Stimulated activated memory B cell treated with anti-CD40 and anti-IgM and Interleukin-4, amounts not matched to agents 10 μg/mL and 1 μg/mL and 100 μg/mL, for 72 hours (primary cell): ENCODE measurements around the gene TOPAZ1.

ENCODE experiments used
- ATAC-seq: fragments of 150-1000 bp; cut with Tn5 transposase; 2 replicates; pipeline ENCODE4 v1.10.0; 2021
- H3K27ac Mint-ChIP-seq: one replicate; pipeline ENCODE4 v1.8.0; 2022; ENCODE audit warnings: mild to moderate bottlenecking, mixed read lengths
- H3K27me3 Mint-ChIP-seq: one replicate; pipeline ENCODE4 v1.8.0; 2022; ENCODE audit warnings: mixed read lengths
- H3K36me3 Mint-ChIP-seq: one replicate; pipeline ENCODE4 v1.8.0; 2022; ENCODE audit warnings: mixed read lengths
- H3K4me1 Mint-ChIP-seq: one replicate; pipeline ENCODE4 v1.8.0; 2022; ENCODE audit warnings: mixed read lengths
- H3K4me3 Mint-ChIP-seq: one replicate; pipeline ENCODE4 v1.8.0; 2022; ENCODE audit warnings: mild to moderate bottlenecking, moderate library complexity, mixed read lengths
- H3K9me3 Mint-ChIP-seq: one replicate; pipeline ENCODE4 v1.8.0; 2022; ENCODE audit warnings: mixed read lengths

The TOPAZ1 gene

GRCh38 chr3:44284949-44285348 is 43.3 kb downstream of the TOPAZ1 start:
- H3K27me3 Mint-ChIP-seq: peaks cover 26% of the 10 kb centered on the region
- no peaks in the 10 kb centered on the region for H3K9me3 Mint-ChIP-seq
- ATAC-seq: no peak
- no peaks in the 10 kb centered on the region for H3K36me3 Mint-ChIP-seq
- H3K4me3 Mint-ChIP-seq: no peak overlapping the region
- H3K27ac Mint-ChIP-seq: no peak overlapping the region
- no peaks in the 10 kb centered on the region for H3K4me1 Mint-ChIP-seq

GRCh38 chr3:44289882-44290462 is 48.3 kb downstream of the TOPAZ1 start:
- H3K27ac Mint-ChIP-seq: no peak overlapping the region
- H3K4me3 Mint-ChIP-seq: no peak overlapping the region
- H3K27me3 Mint-ChIP-seq: no peaks in the 10 kb centered on the region
- no peaks in the 10 kb centered on the region for H3K9me3 Mint-ChIP-seq
- no peaks in the 10 kb centered on the region for H3K4me1 Mint-ChIP-seq
- H3K36me3 Mint-ChIP-seq: no peaks in the 10 kb centered on the region
- ATAC-seq: no peak

DNA sequence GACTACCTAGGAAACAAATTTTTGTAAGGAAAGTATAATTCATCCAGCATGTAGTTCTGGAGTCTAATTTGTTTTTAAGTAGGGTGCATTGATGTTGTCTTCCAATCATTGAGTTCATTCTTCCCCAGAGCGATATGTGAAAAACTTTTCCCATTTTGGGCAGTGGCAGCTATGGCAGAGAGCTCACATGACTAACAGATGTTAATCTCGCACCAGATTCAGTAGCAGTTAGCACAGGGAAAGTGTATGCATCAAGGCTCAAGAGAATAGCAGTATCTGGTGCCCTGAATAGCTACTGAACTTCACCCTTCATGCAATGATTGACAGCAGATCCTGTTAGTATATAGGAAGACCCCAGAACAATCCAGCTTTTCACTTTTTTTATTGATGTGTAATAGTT is 50.6 kb downstream of the TOPAZ1 start:
- Mint-ChIP-seq H3K27ac (no peak overlapping the region), H3K4me1 (no peaks in the 10 kb centered on the region), H3K27me3 (peaks cover 14% of the 10 kb centered on the region), H3K4me3 (no peak overlapping the region), H3K36me3 (no peaks in the 10 kb centered on the region), H3K9me3 (no peaks in the 10 kb centered on the region)
- no peak for ATAC-seq

DNA sequence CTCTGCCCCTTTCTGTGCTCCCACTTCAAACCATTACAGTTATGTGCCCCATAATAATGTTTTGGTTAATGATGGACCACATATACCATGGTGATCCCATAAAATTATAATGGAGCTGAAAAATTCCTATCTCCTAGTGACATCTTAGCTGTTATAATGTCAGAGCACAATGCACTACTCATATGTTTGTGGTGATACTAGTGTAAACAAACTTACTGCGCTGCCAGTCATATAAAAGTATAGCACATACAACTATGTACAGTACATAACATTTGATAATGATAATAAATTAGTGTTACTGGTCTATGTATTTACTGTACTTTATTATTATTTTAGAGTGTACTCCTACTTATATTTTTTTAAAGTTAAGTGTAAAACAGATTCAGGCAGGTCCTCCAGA is 51.3 kb downstream of the TOPAZ1 start:
- H3K27ac Mint-ChIP-seq: no peak overlapping the region
- H3K4me3 Mint-ChIP-seq: no peak overlapping the region
- H3K9me3 Mint-ChIP-seq: no peaks in the 10 kb centered on the region
- no peak for ATAC-seq
- H3K4me1 Mint-ChIP-seq: no peaks in the 10 kb centered on the region
- peaks cover 14% of the 10 kb centered on the region for H3K27me3 Mint-ChIP-seq
- no peaks in the 10 kb centered on the region for H3K36me3 Mint-ChIP-seq

- Mint-ChIP-seq H3K4me3 (no peak overlapping the region), H3K36me3 (no peaks in the 10 kb centered on the region)
- no peak for ATAC-seq
Observed at GRCh38 chr3:44297255-44297654, 55.6 kb downstream of the TOPAZ1 start.

GRCh38 chr3:44301746-44302145 is 60.1 kb downstream of the TOPAZ1 start:
- H3K4me3 Mint-ChIP-seq: no peak overlapping the region
- peaks cover 2% of the 10 kb centered on the region for H3K27me3 Mint-ChIP-seq
- H3K36me3 Mint-ChIP-seq: no peaks in the 10 kb centered on the region
- no peaks in the 10 kb centered on the region for H3K9me3 Mint-ChIP-seq
- H3K4me1 Mint-ChIP-seq: no peaks in the 10 kb centered on the region
- no peak overlapping the region for H3K27ac Mint-ChIP-seq
- ATAC-seq: no peak

More at GRCh38 chr3:44297255-44297654, 55.6 kb downstream of the TOPAZ1 start:
- H3K27ac Mint-ChIP-seq: no peak overlapping the region
- no peaks in the 10 kb centered on the region for H3K9me3 Mint-ChIP-seq
- peaks cover 14% of the 10 kb centered on the region for H3K27me3 Mint-ChIP-seq
- no peaks in the 10 kb centered on the region for H3K4me1 Mint-ChIP-seq

DNA sequence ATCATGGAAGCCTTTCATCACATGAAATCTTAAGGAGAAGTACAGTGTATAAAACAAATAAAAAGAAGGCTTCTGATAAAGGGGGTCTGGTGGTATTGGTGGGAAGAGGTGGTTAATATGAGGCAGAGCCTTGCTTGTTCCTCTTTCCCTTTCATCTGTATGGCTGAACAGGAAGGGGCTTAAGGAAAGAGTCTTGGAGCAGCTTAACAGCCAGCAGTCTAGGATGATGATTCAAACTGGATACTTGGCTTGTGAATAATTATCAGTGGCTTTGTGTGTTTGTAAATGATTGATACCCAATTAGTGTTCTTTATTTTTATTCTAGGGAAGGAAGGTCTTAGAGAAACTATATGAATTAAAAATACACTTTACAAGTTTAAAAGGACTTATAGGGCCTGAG is 67.8 kb downstream of the TOPAZ1 start:
- Mint-ChIP-seq H3K27ac (no peak overlapping the region), H3K4me1 (no peaks in the 10 kb centered on the region), H3K4me3 (no peak overlapping the region), H3K36me3 (no peaks in the 10 kb centered on the region), H3K27me3 (no peaks in the 10 kb centered on the region), H3K9me3 (no peaks in the 10 kb centered on the region)
- no peak for ATAC-seq

- Mint-ChIP-seq H3K4me1 (no peaks in the 10 kb centered on the region), H3K9me3 (no peaks in the 10 kb centered on the region), H3K36me3 (no peaks in the 10 kb centered on the region), H3K27ac (no peak overlapping the region), H3K27me3 (peaks cover 26% of the 10 kb centered on the region), H3K4me3 (no peak overlapping the region)
- ATAC-seq: no peak
Observed at GRCh38 chr3:44318891-44319311, 77.2 kb downstream of the TOPAZ1 start.

DNA sequence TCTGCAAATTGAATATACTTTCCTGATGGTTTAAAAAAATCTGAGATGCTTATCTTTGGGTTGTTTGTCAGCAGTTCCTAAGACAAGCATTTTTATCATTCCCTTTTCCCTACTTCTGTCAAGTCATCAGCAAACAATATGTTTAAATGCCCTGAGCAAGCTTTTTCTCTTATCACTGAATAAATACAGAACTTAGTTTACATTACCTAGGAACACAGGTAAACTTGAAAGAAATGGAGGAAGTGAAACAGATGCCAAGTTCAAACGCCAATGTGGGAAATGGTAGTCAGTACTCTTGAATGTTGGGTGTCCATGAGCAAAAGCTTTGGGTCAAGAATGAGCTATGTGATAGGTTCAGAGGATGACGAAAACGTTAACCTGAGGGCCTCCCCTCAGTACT is 79.6 kb downstream of the TOPAZ1 start:
- no peak overlapping the region for H3K4me3 Mint-ChIP-seq
- ATAC-seq: no peak
- H3K27ac Mint-ChIP-seq: no peak overlapping the region
- H3K4me1 Mint-ChIP-seq: no peaks in the 10 kb centered on the region
- peaks cover 36% of the 10 kb centered on the region for H3K27me3 Mint-ChIP-seq
- no peaks in the 10 kb centered on the region for H3K36me3 Mint-ChIP-seq
- H3K9me3 Mint-ChIP-seq: no peaks in the 10 kb centered on the region

DNA sequence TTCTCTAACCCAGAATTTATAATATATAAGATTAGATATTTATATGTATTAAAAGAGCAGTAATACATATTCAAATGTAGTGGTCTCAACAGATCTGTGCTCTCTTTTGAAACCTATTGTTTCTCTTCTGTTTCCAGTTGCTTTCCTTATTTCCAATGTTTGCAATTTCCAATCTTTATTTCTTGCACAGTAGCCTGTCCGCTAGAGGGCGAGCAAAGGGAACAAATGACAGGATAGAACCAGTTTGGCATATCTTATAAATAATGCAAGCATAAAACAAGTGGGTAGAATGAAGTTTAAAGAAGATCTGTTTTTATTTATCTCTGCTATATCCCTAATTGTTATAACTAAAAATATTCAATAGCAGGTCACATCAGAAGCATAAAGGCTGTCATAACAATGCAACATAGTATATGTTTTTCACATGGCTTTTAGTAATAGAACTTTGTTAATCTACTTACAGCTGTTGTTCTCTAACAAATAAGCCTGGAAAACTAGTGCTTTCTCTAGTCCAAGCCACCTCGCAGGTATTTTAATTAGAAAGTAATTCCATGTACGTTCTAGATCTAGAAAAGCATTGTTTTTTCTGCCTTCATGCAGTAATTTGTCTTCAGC is 81.8 kb downstream of the TOPAZ1 start:
- H3K27ac Mint-ChIP-seq: no peak overlapping the region

GRCh38 chr3:44324584-44324983 is 82.9 kb downstream of the TOPAZ1 start:
- Mint-ChIP-seq H3K4me3 (no peak overlapping the region), H3K36me3 (no peaks in the 10 kb centered on the region), H3K27me3 (peaks cover 13% of the 10 kb centered on the region), H3K4me1 (no peaks in the 10 kb centered on the region), H3K9me3 (no peaks in the 10 kb centered on the region), H3K27ac (no peak overlapping the region)
- ATAC-seq: no peak

More for the DNA sequence above, 81.8 kb downstream of the TOPAZ1 start:
- H3K4me1 Mint-ChIP-seq: no peaks in the 10 kb centered on the region
- peaks cover 21% of the 10 kb centered on the region for H3K27me3 Mint-ChIP-seq
- H3K4me3 Mint-ChIP-seq: no peak overlapping the region
- no peaks in the 10 kb centered on the region for H3K9me3 Mint-ChIP-seq
- H3K36me3 Mint-ChIP-seq: no peaks in the 10 kb centered on the region
- no peak for ATAC-seq

GRCh38 chr3:44326019-44326418 is 84.3 kb downstream of the TOPAZ1 start:
- Mint-ChIP-seq H3K27ac (no peak overlapping the region), H3K9me3 (no peaks in the 10 kb centered on the region), H3K4me1 (no peaks in the 10 kb centered on the region), H3K36me3 (no peaks in the 10 kb centered on the region), H3K4me3 (no peak overlapping the region), H3K27me3 (peaks cover 13% of the 10 kb centered on the region)
- no peak for ATAC-seq

DNA sequence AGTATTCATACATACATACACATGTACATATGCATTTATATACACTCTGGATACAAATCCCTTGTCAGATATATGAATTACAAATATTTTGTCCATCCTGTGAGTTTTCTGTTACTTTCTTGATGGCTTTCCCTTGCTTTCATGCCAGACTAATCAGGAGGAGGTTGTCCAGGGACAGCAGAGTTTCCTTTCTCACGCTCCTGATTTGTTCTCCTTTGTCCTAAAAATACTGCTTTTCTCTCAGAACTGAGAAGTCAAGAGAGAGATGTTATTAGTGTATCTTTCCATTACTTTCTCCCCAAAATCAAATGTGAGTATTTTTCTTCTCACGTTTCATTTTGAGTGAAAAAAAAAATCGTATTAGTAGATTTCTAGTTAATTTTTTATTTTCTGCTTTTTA is 84.8 kb downstream of the TOPAZ1 start:
- Mint-ChIP-seq H3K9me3 (no peaks in the 10 kb centered on the region), H3K4me3 (no peak overlapping the region), H3K4me1 (no peaks in the 10 kb centered on the region), H3K27ac (no peak overlapping the region), H3K27me3 (peaks cover 13% of the 10 kb centered on the region), H3K36me3 (no peaks in the 10 kb centered on the region)
- ATAC-seq: no peak

- Mint-ChIP-seq H3K27me3 (peaks cover 19% of the 10 kb centered on the region), H3K27ac (no peak overlapping the region), H3K36me3 (no peaks in the 10 kb centered on the region), H3K4me3 (no peak overlapping the region), H3K4me1 (no peaks in the 10 kb centered on the region), H3K9me3 (no peaks in the 10 kb centered on the region)
- no peak for ATAC-seq
Observed at GRCh38 chr3:44329946-44330345, 88.3 kb downstream of the TOPAZ1 start.

- ATAC-seq: no peak
- Mint-ChIP-seq H3K9me3 (no peaks in the 10 kb centered on the region), H3K36me3 (no peaks in the 10 kb centered on the region), H3K27ac (no peak overlapping the region), H3K4me3 (no peak overlapping the region), H3K27me3 (peaks cover 17% of the 10 kb centered on the region), H3K4me1 (no peaks in the 10 kb centered on the region)
Observed at GRCh38 chr3:44330444-44330843, 88.8 kb downstream of the TOPAZ1 start.

- H3K4me3 Mint-ChIP-seq: no peak overlapping the region
- ATAC-seq: no peak
- H3K27ac Mint-ChIP-seq: no peak overlapping the region
- H3K4me1 Mint-ChIP-seq: peaks cover 9% of the 10 kb centered on the region
- H3K9me3 Mint-ChIP-seq: no peaks in the 10 kb centered on the region
- H3K27me3 Mint-ChIP-seq: peaks cover 6% of the 10 kb centered on the region
- no peaks in the 10 kb centered on the region for H3K36me3 Mint-ChIP-seq
Observed at GRCh38 chr3:44334326-44334725, 92.6 kb downstream of the TOPAZ1 start.
